22Rv1 (cell line): Measurements from ENCODE around the gene FBRSL1.

ENCODE experiments used
- CTCF ChIP-seq: fragments of 450-650 bp; IDR thresholded peaks from 2 replicates; pipeline ENCODE4 v1.5.1; 2017; ENCODE audit warnings: mild to moderate bottlenecking
- ZFX ChIP-seq: fragments of 450-650 bp; IDR thresholded peaks from 2 replicates; pipeline ENCODE4 v1.6.1; 2017; ENCODE audit warnings: antibody characterized with exemption, borderline replicate concordance

GRCh38 chr12:132489078-132489601 lies 811 bp upstream of the FBRSL1 start:
- no peak for TF ChIP-seq CTCF
- no peak for TF ChIP-seq ZFX
